Mammary epithelial cell (primary cell): ENCODE measurements around the gene ZNF827.

Source experiments
- CTCF ChIP-seq, 2 donors: IDR thresholded peaks in 1 of 2; conservative IDR thresholded peaks in 1 of 2; 2 replicates each; pipeline ENCODE4 v1.5.1; 2011 to 2012; ENCODE audit warnings: inconsistent platforms in 2 of 2, low read length in 2 of 2, mild to moderate bottlenecking in 2 of 2, control low read depth in 1 of 2, low read depth in 1 of 2; ENCODE audit not compliant: insufficient read depth in 1 of 2; ENCODE audit errors: extremely low read depth in 1 of 2
- EZH2 ChIP-seq: IDR thresholded peaks from 2 replicates; pipeline ENCODE4 v1.6.1; 2012; ENCODE audit warnings: low read length, inconsistent platforms, borderline replicate concordance

- TF ChIP-seq CTCF (conservative IDR thresholded peaks at IDR 0.05 in 1 of 2, IDR thresholded peaks at IDR 0.05 in 1 of 2; ENCODE audit: extremely low read depth in 1 of 2, insufficient read depth in 1 of 2, low read depth in 1 of 2, low read length in 2 of 2) = no peak
- no peak for TF ChIP-seq EZH2
These were observed 175.2 kb downstream of the ZNF827 start for GRCh38 chr4:145763399-145763798.
